ENCODE measurements around the gene SLC9A6. TPM values are rescaled to one million over a fixed set of nuclear protein-coding genes. Genes with fewer than 3 reads are reported as not detected.

The SLC9A6 gene
- 21.7 and 32.6 TPM in 2 replicates for total RNA-seq

DNA sequence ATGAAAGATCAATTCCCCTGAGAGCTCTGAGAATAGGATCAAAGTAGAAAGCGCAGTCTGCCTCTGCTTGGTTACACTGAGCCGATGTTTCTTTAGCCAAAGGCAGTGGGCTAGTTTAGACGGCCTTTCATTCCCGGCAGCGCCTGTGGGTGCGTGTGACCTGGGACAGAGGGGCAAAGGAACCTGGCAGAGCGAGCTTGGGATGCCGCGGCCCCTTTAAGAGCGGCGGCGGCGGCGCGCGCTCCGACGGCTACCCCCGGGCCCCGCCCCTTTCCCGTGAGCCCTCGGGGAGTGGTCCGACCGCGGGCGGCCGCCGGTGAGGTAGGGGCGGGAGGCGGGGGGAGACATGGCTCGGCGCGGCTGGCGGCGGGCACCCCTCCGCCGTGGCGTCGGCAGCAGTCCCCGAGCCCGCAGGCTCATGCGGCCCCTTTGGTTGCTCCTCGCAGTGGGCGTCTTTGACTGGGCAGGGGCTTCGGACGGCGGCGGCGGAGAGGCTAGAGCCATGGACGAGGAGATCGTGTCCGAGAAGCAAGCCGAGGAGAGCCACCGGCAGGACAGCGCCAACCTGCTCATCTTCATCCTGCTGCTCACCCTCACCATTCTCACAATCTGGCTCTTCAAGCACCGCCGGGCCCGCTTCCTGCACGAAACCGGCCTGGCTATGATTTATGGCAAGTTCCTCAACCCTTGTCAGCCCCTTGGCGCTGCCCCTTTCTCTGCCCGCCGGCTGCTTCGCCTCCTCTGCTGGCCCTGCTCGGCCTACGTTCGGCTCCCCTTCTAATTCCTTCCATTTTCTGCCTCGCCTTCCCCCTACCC is at the start of gene SLC9A6:
SLC9A6 (plus strand) TSS at position 279 of the 816 bp plus-strand sequence; CDS start at position 503, 224 bp downstream.

GRCh38 chrX:135973548-135974278 is 11.5 kb upstream of the SLC9A6 start, which contains the start of gene MMGT1:
TSS of gene MMGT1 (minus strand) at chrX:135973988. CDS start at chrX:135973675, 313 bp downstream.

Other genes starting within 250 kb of the SLC9A6 start
- gene CT45A3, start 217.2 kb upstream of the SLC9A6 start, total RNA-seq = not detected in 2 replicates
- gene CT45A5, start 199.9 kb upstream of the SLC9A6 start, total RNA-seq = not detected in 2 replicates
- gene CT45A6, start 182.6 kb upstream of the SLC9A6 start, total RNA-seq = not detected in 2 replicates
- gene CT45A2, start 165.4 kb upstream of the SLC9A6 start, total RNA-seq = not detected in 2 replicates
- not detected in 2 replicates for gene CT45A7, start 148.2 kb upstream of the SLC9A6 start, total RNA-seq
- gene CT45A8, start 130.9 kb upstream of the SLC9A6 start, total RNA-seq = not detected in 2 replicates
- not detected in 2 replicates for gene CT45A9, start 113.6 kb upstream of the SLC9A6 start, total RNA-seq
- not detected in 2 replicates for gene CT45A10, start 92.0 kb upstream of the SLC9A6 start, total RNA-seq
- gene SAGE1, start 91.7 kb upstream of the SLC9A6 start, total RNA-seq = not detected in 2 replicates
- gene MMGT1, start 11.4 kb upstream of the SLC9A6 start, total RNA-seq = 11.4 and 12.9 TPM in 2 replicates
- gene FHL1, start 162.1 kb downstream of the SLC9A6 start, total RNA-seq = 82.8 and 121 TPM in 2 replicates

Measured in smooth muscle cell of trachea (primary cell).